OCI-M1 (cell line): ENCODE data around the gene RETN.
"Not testable (repeated sequence)": the region's sequence is repeated elsewhere in the genome, so short reads cannot be mapped to it uniquely, and the experiment has no call there.

ENCODE experiments used
- DNase-seq: peaks from one replicate; lab custom pipeline; 2025; lab: John Stamatoyannopoulos, UW

Gene RETN

DNA sequence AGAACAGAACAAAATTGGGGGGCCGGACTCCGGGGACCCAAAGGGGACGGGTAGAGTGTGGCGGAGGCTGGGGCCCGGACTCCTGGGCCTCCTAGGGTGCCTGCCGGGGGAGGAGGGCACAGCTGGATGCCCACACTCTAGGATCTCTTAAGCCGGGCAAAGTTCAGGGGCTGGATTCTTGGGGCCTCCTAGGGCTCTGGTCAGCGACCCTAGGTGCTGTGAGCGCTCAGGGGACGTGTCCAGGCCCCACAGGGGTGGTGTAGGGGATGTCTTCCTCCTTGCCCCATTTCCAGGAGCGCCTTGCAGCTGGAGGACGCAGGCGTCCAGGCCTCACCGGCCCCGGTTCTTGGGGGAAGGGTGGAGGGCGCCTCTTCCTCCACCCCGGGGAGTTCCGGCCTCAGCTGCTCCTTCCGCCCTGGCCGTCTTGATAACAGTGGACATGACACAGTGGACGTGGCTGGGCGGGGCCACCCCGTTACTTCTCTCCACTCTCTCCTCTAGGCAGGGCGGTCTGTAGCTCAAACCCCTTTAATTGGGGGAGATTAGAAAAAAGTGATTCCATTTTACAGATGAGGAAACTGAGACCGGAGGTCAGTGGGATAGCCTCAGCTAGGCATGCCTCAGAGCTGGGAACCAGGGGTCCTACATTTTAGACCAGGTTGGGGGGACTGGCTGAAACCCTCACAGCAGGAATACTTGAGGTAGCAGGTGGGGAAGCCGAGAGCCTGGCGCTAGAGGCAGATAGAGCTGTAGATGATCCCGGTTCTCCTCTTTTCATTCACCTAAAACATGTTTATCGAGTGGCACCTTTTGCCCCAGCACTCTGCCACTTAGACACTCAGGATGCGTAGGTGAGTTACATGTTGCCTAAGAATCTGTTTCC, 31.2 kb upstream of the RETN start:
- peak; percentile 66 for DNase-seq

DNA sequence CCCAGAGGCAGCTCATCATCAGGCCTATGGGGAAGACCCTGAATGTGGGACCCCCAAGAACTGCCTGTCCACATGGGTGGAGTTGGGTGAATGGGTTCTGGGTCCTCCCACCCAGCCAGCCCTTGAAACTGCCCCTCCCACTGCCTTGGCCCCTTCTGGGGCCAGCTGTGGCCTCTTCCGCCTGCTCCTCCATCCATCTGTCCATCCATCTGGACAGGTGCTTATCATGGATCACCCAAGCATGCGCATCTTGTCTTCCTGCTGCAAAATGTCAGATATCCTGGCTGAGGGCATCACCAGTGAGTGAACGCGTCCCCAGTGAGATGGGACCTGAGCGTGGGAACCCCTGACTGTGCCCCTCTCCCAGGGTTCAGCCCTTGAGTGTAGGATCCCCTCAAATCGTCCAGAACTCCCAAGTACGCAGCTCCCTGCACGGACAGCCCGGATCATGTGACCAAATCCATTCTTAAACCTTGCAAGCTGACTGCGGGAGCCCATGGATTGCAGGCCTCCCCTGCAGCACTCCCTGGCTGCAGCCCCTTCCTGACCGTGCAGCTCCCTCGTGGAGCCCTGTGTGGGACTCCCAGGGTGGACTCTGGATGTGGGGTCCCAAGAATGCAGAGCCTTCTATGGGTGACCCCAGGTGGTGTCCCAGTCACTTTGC, 29.9 kb upstream of the RETN start:
- no peak for DNase-seq

DNA sequence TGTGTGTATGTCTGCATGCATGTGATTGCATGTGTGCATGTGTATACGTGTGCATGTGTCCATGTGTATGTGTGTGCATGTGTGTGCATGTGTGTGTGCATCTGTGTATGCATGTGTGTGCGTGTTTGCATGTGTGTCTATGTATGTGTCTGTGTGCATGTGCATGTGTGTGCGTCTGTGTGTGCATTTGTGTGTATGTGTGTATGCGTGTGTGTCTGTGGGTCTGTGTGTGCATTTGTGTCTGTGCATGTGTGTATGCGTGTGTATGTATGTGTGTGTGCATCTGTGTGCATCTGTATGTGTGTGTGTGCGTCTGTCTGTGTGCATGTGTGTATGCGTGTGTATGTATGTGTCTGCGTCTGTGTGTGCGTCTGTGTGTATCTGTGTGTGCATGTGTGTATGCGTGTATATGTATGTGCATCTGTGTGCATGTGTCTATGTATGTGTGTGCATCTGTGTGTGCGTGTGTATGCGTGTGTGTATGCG, 28.9 kb upstream of the RETN start:
- DNase-seq = no peak

DNA sequence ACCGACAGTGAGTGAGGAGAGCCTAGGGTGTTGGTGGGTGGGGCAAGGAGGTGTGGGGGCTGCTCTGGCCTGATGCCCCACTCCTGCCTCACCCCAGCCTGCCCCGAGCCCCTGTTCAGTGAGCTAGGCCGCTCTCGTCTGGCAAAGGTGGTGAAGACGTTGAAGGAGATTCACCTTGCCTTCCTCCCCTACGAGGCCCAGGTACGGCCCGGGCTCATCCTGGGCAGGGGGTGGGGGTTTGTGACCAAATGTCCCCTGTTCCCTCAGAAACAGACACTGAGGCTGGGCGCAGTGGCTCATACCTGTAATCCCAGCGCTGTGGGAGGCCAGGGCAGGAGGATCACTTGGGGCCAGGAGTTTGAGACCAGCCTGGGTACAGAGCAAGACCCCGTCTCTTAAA, 28.0 kb upstream of the RETN start:
- no peak for DNase-seq

DNA sequence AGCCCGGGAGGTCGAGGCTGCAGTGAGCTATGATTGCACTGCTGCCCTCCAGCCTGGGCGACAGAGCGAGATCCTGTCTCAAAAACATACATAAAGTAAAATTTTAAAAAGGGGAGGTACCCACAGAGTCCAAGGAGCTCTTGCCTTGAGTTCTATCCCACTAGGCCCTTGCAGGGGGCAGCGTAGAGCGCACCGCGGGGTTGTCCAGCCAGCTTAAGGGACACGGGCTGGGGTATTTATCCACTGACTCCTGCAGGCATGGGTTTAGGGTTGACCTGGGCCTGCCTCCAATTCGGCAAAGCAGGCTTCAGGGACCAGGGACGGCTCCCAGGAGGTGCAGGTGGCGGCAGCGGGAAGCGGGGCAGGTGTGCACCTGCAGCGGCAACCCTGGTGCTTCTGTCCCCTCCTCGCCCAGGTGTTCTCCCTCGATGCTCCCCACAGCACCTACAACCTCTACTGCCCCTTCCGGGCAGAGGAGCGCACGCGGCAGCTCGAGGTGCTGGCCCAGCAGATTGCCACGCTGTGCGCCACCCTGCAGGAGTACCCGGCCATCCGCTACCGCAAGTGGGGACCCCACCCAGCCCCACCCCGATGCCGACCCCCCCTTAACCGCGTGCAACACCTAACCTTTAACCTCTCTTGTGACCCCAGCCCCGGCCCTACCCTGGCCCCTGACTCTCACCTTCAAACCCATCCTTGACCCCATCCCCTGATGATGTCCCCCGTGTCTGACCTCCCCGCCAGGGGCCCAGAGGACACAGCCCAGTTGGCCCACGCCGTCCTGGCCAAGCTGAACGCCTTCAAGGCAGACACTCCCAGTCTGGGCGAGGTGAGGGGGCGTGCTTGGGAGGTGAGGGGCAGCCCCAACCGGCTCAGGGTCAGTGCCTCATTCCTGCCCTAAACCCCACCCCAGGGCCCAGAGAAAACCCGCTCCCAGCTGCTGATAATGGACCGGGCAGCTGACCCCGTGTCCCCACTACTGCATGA, 27.3 kb upstream of the RETN start:
- no peak for DNase-seq

DNA sequence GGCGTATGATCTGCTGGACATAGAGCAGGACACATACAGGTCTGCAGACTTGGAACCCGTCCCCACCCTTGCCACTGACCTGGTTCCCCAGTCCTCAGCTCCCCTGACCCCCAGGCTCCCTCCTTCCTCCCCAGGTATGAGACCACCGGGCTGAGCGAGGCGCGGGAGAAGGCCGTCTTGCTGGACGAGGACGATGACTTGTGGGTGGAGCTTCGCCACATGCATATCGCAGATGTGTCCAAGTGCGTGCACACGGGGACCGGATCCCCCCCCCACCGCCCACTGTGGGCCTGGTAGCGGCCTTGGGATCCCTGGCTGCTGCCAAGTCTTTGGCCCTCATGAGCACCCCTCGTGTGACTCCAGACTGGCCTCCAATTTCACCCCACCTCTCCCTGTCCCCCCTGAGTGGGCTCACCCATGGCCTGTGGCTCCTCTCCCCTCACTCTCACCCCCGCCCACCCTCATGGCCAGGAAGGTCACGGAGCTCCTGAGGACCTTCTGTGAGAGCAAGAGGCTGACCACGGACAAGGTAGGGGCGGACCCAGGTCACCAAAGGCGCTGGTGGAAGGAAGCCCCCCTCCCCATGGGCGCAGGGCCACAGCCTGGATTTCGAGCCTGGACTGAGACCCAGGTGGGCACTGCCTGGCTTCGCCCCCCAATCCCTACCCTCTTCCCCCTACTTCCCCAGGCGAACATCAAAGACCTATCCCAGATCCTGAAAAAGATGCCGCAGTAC, 26.4 kb upstream of the RETN start:
- no peak for DNase-seq

DNA sequence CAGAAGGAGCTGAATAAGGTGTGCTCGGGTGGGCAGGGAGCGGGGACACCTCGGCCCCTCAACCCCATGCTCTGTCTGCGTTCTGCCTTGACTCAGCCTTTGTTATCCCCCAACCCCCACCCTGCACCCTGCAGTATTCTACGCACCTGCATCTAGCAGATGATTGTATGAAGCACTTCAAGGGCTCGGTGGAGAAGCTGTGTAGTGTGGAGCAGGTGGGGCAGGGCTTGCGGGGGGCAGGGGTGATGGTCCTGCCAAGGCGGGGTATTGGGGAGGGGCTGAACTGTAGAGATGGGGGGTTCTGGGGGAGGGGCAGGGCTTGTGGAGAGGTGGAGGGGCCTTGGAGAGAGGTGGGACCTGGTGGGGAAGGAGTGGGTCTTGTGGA, 25.8 kb upstream of the RETN start:
- DNase-seq = no peak

DNA sequence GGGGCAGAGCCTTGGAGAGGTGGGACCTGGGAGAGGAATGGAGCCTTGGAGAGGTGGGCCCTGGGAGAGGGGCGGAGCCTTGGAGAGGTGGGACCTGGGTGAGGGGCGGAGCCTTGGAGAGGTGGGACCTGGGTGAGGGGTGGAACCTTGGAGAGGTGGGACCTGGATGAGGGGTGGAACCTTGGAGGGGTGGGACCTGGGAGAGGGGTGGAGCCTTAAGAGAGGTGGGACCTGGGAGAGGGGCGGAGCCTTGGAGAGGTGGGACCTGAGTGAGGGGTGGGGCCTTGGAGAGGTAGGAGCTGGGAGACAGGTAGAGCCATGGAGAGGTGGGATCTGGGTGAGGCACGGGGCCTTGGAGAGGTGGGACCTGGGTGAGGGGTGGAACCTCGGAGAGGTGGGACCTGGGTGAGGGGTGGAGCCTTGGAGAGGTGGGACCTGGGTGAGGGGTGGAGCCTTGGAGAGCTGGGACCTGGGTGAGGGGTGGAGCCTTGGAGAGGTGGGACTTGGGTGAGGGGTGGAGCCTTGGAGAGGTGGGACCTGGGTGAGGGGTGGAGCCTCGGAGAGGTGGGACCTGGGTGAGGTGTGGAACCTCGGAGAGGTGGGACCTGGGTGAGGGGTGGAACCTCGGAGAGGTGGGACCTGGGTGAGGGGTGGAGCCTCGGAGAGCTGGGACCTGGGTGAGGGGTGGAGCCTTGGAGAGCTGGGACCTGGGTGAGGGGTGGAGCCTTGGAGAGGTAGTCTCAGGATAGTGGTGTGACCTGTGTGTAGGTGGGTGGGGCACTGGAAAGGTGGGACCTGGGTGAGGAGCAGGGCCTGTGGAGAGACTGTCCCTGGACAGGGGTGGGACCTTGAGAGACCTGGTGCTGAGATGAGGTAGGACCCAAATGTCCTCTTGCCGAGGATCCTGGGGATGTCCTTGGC, 25.0 kb upstream of the RETN start:
- not testable (repeated sequence) for DNase-seq

DNA sequence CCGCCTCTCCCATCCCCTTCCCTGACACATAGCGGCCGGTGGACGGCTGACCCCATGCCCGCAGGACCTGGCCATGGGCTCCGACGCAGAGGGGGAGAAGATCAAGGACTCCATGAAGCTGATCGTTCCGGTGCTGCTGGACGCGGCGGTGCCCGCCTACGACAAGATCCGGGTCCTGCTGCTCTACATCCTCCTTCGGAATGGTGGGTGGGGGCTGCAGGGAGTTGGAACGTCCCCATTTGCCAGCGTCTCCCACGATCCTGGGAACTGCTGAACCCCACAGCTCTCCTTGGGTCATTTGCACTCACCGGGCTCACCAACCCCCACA, 24.3 kb upstream of the RETN start:
- DNase-seq = no peak

DNA sequence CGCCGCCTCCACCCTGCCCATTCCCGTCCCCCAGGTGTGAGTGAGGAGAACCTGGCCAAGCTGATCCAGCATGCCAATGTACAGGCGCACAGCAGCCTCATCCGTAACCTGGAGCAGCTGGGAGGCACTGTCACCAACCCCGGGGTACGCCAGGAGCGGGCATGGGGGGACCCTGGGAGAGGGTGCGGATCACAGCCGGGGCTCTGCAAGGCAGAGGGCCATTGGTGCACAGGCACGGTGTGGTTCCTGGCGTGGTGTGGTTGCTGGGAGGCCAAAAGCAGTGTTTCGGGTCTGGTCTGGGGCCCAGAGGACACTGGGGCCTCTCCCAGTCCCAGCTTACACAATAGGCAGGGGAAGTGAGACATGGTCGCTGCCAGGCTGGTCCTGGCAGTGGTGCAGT, 23.7 kb upstream of the RETN start:
- DNase-seq = no peak

DNA sequence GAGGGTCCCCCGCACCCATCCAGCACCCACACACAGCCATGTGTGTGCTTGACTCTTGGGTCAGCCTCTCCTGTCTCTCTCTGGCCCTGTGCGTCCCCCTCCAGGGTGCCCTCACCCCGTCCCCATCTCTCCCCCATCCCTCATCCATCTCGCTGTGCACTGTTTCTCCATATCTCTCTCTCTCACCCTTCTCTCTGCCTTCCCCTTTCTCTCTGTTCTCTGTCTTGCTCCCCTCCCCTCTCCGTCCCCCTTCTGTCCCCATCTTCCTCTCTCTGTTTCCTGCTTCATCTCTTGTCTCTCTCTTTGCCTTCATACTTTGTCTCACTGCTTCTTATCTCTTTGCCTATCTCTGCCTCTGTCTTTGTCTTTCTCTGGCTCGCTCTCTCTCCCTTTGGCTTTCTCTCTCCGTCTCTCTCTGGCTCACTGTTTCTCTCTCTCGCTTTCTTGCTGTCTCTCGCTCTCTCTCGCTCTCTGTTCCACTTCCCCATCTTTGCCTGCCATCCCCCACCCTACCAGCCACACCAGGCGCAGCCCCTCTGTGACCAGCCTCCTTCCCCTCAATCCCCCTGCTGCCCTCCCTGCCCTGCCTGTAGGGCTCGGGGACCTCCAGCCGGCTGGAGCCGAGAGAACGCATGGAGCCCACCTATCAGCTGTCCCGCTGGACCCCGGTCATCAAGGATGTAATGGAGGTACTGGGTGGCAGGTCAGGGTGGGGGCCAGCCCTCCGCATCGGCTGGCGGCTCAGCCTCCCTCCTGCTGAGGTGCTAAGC, 23.0 kb upstream of the RETN start:
- no peak for DNase-seq

DNA sequence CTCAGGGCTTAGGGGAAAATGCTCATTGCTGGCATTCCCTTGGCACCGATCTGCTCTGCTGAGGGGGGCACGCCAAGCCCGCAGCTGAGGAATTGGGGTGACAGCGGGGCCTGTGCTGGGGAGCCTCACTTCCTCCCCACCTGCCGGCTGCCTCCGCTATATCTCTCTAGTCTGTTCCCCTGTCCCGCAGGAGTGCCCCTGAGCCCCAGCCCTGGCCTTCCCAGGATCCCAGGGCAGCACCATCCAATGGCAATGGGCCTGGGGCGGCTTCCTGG, 22.5 kb upstream of the RETN start:
- no peak for DNase-seq

DNA sequence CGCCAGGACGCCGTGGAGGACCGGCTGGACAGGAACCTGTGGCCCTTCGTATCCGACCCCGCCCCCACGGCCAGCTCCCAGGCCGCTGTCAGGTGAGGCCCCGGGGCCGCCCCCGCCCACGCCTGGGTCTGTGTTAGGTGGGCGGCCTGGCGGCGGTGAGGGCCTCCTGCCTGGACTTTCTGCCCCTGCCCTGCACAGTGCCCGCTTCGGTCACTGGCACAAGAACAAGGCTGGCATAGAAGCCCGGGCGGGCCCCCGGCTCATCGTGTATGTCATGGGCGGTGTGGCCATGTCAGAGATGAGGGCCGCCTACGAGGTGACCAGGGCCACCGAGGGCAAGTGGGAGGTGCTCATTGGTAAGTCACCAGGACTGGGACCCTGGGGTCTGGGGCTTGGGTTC, 21.7 kb upstream of the RETN start:
- no peak for DNase-seq

DNA sequence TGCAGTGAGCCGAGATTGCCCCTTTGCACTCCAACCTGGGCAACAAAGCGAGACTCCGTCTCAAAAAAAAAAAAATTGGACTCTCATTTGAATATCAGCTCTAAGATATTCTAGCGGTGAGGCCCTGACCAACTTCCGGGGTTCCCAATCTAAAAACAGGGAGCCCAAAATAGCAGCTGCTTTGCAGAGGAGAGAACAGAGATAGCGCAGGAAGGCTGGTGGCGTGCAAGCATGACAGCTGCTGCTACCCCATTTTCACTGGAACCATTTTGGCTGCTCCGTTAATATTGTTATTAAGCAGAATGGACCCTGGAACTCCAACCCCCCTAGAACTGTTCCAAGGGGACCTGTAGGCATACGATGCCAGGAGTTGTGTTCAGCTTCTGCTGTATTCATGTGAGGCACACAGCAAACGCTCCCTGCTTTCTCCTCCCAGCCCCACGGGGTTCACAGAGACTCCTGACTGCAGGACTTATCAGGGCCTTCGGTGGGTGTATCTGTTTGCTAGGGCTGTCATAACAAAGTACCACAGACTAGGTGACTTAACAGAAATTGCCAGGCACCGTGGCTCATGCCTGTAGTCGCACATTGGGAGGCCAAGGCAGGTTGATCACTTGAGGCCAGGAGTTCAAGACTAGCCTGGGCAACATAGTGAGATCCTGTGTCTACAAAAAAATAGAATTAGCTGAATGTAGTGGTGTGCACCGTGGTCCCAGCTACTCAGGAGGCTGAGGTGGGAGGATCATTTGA, 20.4 kb upstream of the RETN start:
- no peak for DNase-seq

DNA sequence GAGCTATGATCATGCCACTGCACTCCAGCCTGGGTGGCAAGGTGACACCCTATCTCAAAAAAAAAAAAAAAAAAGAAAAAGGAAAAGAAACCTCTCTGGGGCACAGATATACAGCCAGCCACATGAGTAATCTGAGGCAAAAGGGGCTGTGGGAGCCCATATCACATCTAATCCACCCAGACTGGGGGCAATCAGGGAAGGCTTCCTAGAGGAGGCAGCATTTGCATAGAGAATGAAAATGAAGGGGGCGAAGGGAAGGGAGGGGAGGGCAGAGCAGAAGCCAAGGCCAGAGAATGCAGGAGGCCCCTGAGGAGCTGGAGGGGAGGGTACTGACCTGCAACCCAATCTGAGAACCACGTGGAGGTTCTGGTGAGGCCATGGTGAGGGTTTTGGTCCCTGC, 18.7 kb upstream of the RETN start:
- DNase-seq = no peak

DNA sequence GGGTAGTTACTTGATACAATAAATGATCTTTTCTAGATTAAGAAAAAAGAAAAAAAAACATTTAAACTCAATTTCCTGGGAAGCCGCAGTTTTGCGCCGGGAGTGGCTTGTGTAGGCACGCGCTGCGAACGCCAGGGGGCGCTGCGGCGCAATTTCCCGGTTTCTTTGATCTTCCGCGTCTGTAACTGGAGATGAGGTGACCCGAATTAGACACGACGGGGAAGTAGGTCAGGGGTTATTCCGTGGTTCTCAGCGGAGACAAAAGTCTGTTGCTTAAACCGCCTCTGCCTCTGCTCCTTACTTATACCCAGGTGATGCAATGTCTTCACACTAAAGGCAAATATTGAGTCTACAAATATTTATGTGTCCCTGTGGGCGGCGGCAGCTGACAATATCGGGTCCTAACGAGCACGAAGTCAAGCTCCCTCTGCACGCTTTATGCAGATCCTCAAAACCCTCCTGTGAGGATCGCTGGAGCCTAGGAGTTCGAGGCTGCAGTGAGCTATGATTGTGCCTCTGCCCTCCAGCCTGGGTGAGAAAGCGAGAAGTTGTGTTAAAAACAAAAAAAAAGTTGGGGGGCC, 16.7 kb upstream of the RETN start:
- peak; percentile 89 for DNase-seq

DNA sequence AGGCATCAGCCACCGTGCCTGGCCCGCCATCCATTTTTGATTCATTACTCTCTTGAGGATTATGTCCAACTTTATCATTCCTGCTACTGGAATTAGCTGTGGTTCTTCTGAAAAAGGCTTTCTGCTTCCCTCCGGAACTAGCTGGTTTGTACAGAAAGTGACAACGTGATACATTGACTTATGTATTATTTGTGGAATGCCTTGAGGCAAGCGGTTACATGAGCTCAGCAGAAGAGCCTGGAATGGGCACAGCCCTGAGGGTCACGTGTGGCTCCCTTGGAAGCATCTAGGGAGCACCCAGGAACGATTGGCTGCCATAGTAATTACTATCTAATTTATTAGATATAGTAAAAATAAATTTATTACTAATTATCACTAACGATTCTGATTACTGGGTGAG, 14.4 kb upstream of the RETN start:
- DNase-seq = no peak

DNA sequence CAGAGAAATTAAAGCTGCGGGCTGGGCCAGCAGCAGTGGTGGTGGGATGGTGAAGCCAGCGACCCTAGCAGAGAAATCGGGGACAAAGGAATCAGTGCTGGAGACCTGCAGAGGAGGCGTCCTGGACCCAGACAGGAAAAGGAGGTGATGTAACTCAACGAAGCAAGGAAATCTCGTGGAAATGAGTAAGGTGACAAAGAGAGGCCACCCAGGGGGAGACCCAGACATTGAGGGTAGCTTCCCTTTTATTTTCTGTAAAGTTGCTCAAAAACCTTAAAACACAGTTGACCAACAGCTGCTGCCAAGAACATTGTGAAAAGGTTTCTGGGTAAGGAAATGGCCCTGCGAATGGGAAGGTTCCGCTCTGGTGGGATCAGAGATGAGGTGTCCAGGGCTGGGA, 13.3 kb upstream of the RETN start:
- no peak for DNase-seq

DNA sequence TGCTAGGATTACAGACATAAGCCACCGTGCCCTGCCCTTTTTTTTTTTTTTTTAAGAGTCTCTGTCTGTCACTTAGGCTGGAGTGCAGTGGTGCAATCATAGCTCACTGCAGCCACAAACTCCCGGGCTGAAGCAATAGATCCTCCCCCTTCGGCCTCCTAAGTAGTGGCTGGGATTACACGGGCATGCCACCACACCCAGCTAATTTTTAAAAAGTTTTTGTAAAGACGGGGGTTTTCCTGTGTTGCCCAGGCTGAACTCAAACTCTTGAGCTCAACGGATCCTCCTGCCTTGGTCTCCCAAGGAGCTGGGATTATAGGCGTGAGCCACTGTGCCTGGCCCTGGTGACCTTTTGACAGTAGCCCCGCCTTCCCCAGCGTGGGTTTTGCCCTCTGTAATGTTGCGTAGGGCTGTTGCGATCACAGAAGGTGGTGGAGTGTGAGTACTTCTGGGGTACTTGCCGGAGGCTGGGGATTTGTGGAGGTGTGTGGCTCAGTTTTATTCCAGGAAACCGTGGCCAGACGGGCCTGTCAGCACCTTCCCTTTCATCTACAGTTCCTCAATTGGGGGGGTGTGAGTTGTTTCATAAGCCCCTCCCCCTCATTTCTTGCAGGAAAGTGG, 11.6 kb upstream of the RETN start:
- DNase-seq = peak; percentile 46
